ENCODE measurements around the gene OTOG.

OTOG gene

DNA sequence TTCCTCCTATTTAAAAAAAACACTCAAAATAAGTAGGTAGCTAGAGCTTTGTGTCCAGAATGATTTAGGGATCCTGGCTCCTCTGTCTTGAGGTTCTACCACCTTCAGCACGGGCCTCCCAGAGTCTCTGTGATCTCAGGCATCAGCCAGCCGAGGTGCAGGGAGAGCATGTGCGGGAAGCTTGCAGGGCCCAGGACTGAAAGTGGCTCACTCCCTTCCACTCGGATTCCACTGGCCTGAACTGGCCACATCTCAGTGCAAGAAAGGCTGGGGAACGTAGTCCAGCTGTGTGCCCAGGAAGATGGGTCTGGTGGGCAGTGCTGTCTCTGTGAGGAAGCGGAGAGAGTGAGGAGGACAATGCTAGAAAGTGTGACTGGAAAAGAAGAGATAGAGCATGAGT, 104.0 kb downstream of the OTOG start:
- DNase-seq (ENCODE audit: low read depth in 2 of 2) = no peak

DNA sequence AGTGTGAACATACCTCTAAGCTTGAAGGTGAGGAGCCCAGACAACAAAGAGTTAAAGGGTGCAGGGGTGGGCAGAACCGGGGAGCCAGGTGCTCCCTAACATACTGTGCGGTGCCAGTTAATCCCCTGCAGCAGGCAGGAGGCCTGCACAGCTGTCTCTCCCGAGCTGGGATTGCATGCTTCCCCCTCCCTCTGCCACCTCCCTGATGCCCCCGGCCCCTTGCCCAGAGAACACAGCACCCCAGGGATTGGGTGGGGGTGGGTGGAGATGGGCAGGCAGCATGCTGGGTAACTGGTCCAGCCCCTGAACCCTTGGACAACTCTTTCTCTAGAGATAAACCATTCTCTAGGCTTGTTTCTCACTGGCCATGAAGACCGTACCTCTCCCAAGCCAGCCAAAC, 104.6 kb downstream of the OTOG start:
- DNase-seq (ENCODE audit: low read depth in 2 of 2) = no peak

DNA sequence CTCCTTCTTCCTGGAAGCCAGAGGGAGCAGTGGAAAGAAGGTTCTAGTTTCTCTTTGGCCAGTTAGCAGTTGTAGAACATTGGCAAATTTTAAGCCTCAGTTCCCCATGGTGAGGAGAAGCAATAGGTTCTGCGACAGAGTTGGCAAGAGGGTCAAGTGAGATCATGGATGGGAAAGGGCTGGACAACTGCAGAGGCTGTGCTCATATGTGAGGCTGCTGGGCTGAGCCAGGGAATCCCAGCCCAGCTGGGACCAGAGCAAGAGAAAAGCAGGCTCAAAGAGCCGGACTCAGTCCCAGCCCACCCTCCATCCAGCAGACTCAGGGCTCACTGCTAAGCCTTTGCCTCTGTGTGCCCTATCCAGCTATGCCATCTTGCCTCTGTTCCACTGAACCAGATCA, 105.5 kb downstream of the OTOG start:
- DNase-seq (ENCODE audit: low read depth in 2 of 2) = no peak

DNA sequence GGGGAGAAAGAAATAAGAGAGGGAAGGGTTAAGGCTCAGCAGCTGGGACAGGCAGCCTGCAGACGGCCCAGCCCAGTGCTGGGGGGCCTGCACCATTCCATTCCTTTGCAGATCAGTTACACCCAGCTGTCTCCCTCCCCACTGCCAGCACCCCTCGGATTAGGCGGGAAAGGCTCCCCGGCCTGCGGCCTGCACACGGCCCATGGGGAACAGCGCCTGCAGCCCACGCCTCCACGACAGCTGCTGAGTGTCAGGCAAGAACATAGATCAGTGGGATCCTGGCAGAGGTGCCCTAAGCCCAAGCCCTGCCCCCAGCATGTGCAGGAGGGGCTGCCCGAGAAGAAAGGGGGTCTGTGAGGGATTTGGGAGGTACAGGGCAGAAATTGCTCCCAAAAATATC, 106.6 kb downstream of the OTOG start:
- no peak for DNase-seq (ENCODE audit: low read depth in 2 of 2)

DNA sequence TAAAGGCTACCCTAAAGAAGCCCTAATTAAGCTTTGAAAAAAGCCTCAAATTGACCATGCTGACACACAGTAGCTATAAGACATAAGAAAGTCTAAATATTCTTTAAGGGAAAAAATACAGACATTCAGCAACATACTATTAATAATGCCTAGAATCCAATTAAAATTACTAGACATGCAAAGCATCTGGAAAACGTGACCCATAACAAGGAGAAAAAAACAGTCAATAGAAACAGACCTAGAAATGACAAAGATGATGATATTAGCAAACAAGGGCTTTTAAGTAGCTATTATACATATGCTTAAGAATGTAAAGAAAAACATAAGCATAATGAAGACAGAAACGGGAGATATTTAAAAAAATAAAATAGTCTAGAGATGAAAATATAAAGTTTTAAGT, 108.6 kb downstream of the OTOG start:
- no peak for DNase-seq (ENCODE audit: low read depth in 2 of 2)

DNA sequence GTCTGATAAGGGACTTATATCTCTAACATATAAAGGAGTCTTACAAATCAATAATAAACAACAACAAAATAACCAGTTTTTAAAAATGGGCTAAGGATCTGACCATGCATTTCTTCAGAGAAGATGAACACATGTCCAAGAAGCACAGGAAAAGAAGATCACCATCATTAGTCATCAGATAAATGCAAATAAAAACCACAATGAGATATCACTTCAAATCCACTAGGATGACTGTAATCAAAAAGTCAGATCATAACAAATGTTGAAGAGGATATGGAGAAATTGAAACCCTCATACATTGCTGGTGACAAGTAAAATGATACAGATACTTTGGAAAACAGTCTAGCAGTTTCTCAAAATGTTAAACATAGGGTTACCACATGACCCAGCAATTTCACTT, 111.2 kb downstream of the OTOG start:
- no peak for DNase-seq (ENCODE audit: low read depth in 2 of 2)

DNA sequence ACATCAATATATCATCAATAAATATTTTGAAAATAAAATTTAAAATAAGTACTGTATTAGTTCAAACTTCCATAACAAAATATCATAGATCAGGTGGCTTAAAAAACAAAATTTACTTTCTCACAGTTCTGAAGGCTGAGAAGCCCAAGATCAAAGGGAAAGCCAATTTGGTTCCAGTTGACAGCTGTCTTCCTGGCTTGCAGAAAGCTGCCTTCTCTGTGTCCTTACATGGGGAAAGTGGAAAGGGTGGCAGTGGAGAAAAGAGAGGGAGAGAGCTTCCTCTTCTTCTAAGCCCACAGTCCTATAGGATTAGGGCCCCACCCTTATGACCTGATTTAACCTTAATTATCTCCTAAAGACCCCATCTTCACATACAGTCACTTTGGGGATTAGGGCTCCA, 121.1 kb downstream of the OTOG start:
- DNase-seq (ENCODE audit: low read depth in 2 of 2) = no peak

DNA sequence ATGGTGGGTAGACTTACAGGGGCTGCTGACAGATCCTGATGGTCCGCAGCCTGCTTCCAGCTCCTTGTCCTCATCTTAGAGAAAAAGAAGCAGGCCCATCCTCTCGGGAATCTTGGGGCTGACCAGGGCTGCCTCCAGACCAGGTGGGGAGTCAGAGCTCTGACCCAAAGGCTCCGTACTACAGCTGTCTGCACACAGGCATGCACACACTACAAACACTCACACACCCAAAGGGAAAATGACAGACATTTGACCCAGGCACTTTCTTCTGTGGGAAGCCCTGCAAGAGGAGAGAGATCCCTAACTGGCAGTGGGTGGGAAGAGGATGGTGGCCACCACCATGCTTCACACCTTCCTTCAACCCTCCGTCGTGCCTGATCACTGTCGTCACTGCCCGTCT, 125.4 kb downstream of the OTOG start:
- no peak for DNase-seq (ENCODE audit: low read depth in 2 of 2)

DNA sequence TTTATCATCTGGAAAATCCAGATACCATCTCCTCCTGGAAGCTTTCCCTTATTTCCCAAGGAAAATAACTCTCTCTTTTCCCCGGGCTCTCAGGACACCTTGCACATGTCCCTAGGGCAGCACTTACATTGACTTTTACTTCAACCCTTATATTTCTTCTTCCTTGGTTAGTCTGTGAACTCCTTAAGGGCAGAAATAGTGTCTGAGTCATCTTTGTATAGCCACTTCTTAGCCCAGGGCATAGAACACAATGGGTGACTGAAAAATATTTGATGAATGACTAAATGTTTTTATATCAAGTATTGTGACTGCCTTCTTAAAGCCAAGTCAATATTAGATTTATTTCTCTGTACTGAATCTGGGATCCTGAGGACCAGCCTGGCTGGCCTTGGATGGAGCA, 126.9 kb downstream of the OTOG start:
- no peak for DNase-seq (ENCODE audit: low read depth in 2 of 2)

DNA sequence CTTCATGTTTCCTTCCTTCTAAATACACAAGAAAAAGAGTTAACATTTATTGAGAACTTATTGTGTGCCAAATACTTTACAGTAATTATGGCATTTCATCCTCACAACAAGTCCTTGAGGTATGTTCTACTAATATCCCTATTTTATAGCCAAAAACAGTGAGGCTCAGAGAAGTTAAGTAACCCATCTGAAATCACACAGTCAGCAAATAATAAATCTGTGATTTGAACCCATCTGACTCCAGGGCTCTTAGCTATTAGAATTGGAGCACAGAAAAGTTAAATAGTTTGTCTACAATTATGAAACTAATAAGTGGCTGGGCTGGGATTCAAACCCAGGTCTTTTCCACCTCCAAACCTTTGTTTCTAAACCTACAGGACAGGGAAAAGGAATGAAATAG, 135.8 kb downstream of the OTOG start:
- no peak for DNase-seq (ENCODE audit: low read depth in 2 of 2)

DNA sequence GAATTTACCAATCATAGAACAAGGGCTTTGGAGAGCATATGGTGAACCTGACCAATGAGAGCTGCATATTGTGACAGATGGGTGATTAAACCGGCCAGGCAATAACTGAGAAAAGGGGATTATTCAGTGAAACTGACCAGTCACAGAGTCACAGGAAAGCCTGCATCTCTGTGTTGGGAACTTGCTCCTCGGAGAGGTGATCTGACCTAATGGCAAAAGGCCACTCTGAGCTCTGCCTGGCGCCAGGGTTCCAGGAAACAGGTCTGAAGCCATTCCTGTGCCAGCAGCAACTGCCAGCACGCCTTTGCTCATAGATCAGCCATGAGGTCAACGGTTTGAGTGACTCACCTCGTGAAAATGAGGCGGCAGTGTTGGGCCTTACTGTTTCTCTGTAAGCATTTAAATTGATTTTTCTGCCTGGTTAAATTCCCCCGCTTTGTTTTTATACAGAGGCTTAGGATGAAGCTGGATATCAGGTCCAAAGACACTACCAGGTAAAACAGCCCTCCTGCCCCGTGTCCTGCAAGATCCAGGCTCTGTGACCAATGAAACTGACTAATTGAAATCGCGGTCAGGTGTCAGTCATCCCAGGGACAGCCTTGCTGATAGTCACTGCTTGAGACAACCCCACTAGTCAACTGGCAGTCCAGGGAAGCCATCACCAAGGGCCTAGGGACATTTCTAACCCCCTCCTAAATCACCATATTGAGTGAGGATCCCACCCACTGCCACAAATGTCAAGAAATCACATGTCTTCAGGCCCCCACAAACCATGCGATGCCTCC, 136.5 kb downstream of the OTOG start:
- DNase-seq (ENCODE audit: low read depth in 2 of 2) = no peak

DNA sequence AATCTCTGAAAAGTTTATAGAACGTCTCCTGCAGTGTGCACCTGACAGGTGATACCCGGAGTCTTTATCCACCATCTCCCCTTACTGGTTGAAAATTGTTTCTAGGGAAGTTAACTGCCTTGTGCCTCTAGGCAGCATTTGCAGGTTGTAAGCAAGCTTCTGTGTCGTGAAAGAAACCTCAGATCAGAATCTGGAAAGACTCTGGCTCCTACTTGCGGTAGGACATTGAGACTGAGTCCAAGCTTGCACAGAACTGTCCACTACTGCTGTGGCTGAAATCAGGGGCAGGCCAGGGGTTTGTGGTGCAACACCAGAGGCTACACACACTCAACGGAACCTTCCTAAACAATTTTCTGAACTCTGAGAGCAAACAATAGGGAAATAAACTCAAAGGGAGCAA, 137.5 kb downstream of the OTOG start:
- DNase-seq (ENCODE audit: low read depth in 2 of 2) = no peak

DNA sequence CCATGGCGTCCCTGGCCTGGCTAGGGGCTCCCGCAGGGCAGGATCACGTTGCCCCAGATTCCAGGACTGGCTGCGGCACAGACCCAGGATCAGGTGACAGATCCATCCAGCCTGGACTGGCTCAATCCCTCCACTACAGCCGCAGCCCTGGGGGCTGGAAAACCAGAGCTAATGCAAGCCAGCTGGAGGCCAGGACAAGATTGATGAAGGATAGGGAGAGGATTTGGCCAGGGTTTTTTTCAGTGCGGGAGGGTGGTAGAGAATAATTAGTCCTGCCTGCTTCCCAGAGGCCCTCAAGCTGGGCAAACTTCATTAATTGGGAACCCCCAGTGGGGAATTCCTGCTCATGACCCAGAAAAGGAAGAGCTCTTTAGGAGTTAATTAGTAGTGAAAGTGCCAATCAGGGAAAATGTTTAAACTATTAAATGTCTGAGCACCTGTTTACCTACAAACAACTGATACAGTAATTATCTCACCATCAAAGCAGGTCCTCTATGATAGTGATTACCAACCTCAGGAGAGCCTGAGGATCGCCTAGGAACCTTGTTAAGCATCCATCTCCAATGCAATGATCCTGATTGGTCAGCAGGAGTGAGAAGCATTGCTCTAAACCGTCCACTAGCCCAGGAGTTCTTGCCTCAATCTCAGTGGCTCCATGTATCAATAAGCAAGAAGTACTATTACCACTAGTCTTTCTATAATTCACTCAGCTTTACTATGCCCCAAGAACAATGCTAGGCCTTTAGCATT, 139.3 kb downstream of the OTOG start:
- DNase-seq (ENCODE audit: low read depth in 2 of 2) = no peak

DNA sequence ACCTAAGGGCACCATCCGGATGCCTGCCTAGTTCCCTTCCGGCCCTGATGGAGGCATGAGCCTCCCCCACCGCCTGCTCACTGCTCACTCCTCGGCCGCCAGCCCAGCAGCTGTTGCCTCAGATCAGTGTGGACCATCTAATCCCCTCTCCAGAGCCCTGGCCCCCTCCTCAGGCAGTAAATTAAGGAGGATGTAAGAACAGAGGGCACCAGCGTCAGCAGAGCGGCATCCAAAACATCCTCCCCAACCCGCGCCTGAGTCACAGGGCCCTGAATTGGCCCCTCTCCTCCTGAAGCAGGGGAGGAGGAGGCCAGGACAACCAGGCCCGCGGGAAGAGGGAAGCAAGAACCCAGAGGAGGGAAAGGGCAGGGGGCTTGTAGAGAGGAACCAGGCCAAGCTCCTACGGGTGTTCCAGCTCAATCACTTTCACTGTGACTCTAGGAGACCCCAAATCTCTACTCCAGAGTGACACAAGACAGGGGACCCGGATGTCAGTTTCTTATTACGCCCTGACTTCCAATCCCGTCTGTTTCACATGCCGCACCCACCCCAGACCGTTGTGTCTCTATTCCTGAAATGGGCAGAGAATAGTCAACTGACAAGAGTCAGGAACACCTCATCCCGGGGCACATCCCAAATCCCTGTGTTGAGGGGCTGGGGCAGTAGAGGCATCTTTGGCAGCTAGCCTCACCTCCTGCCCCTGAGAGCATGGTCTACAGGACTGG, 141.0 kb downstream of the OTOG start:
- DNase-seq (ENCODE audit: low read depth in 2 of 2) = no peak

DNA sequence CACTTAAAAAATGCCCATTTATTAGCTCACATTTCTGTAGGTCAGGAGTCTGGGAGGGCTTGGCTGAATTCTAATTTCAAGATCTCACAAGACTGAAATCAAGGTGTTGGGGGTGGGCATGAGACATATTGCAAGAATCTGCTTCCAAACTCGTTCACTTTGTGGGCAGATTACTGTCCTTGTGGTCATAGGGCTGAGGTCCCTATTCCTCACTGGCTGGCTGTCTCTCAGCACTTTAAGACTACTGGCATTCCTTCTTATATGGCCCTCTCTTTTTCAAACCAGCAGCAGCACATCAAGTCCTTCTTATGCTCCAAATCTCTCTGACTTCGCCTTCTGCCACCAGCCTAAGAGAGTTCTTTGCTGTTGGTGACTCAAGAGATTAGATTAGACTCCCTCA, 144.5 kb downstream of the OTOG start:
- no peak for DNase-seq (ENCODE audit: low read depth in 2 of 2)

DNA sequence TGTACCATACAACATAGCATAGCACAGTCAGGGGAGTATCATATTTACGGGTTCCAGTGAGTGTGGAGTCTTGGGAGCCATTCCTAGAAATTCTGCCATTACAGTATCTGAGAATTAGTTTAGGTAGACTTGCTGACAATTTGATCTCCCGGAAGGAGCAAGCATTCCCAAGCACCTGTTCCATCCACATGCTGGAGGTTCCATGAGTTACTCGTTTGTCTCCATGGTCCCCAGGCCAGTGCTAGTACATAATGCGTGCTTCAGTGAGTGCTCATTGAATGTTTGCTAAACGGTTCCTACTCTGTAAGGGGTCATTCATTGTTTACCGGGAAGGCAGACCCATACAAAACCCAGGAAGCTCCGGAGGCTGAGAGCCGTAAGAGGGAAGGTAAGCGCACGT, 144.9 kb downstream of the OTOG start:
- DNase-seq (ENCODE audit: low read depth in 2 of 2) = no peak

DNA sequence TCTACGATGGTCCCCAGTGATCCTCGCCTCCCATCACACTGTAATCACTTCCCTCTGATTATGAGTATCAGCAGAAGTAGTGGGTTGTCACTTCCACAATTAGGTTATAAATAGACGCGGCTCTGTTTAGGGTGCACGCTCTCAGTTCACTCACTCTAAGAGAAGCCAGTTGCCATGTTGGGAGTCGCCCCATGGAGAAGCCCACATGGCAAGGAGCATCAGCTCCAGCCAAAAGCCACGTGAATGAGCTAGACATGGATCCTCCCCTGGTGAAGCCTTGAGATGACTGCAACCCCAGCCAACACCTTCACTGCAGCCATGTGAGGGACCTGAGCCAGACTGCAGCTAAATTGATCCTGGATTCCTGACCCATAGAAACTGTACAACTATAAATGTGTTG, 145.9 kb downstream of the OTOG start:
- DNase-seq (ENCODE audit: low read depth in 2 of 2) = no peak

DNA sequence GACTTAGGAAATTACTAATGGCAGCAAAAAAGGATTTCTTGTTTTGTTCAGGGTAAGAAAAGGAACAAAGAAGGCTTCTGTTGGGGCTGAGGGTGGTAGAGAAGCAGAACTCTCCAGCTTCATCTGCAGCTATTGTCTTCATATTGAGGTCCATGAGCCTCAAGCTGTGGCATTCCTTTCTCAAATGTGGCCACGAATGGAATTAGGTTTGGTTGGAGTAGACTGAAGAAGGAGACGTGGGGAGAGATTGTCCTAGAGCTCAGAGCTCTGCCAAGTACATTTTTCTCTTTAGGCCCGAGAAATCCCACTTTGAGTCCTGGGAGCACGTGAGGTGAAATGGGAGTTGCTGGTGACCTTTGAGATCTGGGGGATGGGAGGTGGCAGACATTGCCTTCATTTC, 146.5 kb downstream of the OTOG start:
- no peak for DNase-seq (ENCODE audit: low read depth in 2 of 2)

DNA sequence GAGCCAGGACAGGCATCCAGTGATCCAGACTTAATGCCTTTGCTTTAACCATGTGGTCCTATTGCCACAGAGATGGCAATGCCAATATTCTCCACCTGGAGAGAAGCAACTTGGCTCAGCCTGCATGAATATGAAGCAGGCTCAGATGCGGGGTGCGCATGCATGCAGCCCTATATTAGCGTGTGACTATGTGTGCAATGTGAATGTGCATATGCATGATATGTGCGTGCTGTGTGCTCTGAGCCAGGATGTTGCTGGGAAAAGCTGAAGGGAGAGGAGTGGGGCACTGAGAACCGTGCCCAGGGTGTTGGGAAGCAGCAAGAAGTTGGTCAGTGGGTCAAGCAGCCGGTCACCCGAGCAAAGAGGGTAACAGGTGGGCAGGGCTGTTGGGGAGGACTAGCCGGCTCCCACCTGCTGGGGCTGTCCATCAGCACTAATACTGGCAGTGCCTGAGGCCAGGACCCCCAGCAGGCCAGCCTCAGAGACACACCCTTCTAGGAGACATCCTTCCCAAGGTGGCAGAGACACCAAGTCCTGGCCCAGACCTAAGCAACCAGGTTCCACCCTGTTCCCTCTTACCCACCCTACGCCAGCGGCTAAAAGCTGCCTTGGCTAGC, 147.5 kb downstream of the OTOG start:
- DNase-seq (ENCODE audit: low read depth in 2 of 2) = no peak

DNA sequence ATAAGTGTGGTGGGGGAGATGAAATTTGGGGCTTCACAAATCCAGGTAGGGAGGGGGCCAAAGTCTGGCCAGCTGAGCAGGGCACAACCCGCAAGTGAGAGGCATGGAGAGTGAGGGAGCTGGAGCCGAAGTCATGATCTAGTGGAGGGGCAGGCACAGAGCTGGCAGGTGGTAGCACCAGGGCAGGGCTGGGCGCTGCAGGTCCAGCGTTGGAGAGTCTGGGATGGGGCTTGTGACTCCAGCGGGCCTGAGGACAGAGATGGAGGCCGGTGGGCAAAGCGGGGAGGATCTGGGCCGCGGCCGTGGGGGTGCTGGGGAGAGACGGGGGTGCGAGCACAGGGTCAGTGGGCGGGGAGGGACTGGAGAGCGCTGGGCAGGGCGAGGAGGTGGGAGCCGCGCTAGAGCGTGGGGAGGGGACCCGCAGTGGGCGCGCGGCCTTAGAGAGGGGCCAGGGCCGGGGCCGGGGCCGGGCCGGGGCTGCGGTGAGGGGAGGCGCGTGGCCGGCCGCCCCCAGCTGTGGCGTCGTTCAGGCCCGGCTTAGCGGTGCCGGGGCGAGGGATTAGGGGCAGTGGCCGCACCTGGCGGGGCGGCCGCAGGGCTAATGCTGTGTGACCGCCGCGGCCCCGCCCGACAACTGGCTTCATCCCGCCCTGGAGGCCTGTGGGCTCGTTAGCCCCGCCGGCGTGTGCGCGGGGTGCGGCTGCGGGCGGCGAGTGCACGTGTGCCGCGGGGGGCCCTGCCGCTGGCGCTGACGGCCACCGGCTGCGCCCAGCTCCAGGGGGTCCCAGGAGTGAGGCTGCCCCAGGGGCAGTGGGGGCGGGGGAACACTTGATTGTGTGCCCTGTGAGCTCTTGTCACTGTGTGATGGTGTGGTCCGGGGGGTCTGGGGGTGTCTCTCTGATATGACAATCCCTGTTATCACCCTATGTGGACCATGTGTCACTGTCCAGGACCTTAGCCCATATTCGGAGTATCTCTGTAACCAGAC, 148.7 kb downstream of the OTOG start:
- DNase-seq (ENCODE audit: low read depth in 2 of 2) = no peak

DNA sequence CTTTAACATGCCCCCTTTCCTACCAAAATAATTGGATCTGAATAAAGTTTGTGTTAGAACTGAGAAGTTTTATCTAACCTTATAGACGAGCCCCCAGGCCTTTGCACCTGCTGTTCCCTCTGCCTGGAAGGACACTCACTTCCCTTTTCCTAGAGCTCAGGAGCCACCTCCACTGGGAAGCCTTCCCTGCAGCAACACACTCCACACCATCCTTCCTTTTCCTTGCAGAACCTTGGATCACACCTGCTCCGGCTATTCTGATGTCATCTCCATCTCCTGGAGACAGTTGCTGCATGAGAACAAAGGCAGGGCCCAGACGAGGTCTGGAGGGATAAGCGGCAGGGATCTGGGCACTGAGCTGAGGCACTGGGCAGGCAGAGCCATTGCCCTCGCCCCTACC, 149.7 kb downstream of the OTOG start:
- no peak for DNase-seq (ENCODE audit: low read depth in 2 of 2)

All from activated CD8-positive, alpha-beta memory T cell treated with anti-CD3 and anti-CD28 coated beads for 4 hours (primary cell).